Skin epidermis (tissue), 12 donors: Measurements from ENCODE around the gene SLC6A11.

Experiments used
- H3K27ac ChIP-seq, 21 experiments: fragments of 200-600 bp; sonication (generic) in 11 of 21; one replicate each; pipeline ENCODE4 v1.5.0; 2020; ENCODE audit warnings: mild to moderate bottlenecking in 3 of 21, inconsistent platforms in 2 of 21, moderate library complexity in 2 of 21
- H3K4me3 ChIP-seq, 7 experiments: fragments of 200-600 bp; sonication (generic) in 2 of 7; one replicate each; pipeline ENCODE4 v1.5.0; 2020; ENCODE audit warnings: inconsistent platforms in 2 of 7, mild to moderate bottlenecking in 2 of 7, moderate library complexity in 1 of 7

SLC6A11 gene

GRCh38 chr3:10940106-10940505 lies 124.1 kb downstream of the SLC6A11 start:
- Histone ChIP-seq H3K27ac (no peak overlapping the region), H3K4me3 (no peak overlapping the region)

GRCh38 chr3:10941972-10942371 lies 125.9 kb downstream of the SLC6A11 start:
- Histone ChIP-seq H3K27ac (no peak overlapping the region), H3K4me3 (no peak overlapping the region)

- Histone ChIP-seq H3K4me3 (no peak overlapping the region), H3K27ac (no peak overlapping the region)
These were observed 126.7 kb downstream of the SLC6A11 start for GRCh38 chr3:10942690-10943205.

DNA sequence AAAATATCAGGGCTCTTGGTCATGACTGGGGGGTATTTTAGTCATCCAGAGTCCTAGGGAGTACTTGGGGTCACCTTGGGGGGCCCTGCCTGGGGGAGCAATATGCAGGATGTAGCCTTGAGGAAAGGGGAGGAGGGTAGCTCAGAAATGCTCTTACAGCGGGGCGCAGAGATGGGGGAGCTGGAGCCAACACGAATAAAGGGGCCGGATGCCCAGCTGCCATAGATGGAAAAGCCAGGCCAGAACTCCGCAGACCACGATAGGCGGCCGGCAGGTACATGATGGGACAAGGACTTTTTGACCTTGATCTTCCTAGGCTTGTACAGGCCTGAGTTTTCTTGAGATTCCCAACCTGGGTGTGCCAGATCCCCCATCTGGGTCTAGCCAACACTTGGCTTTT lies 128.8 kb downstream of the SLC6A11 start:
- no peak overlapping the region for H3K4me3 ChIP-seq
- no peak overlapping the region for H3K27ac ChIP-seq

GRCh38 chr3:10945683-10946287 lies 129.8 kb downstream of the SLC6A11 start:
- no peak overlapping the region for H3K27ac ChIP-seq
- H3K4me3 ChIP-seq: no peak overlapping the region

DNA sequence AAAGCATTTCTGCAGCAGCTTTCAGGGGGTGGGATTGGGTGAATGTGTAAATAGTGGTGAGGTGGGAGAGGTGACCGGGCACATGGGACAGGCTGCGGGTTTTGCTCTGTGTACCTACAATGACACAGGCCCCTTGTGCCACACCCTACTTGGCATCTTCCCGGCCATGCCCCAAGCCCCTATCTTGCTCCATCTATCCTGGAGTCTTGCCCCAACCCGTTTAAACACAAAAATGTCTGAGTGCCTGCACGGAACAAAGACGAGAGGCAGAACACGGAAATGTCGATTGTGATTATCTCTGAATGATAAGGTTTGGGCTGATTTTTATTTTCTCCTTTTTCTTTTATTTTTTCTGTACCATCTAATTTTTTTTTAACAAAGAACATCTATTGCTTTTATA lies 130.5 kb downstream of the SLC6A11 start:
- H3K27ac ChIP-seq: no peak overlapping the region
- no peak overlapping the region for H3K4me3 ChIP-seq

- Histone ChIP-seq H3K4me3 (no peak overlapping the region), H3K27ac (no peak overlapping the region)
These were observed 132.3 kb downstream of the SLC6A11 start for GRCh38 chr3:10948326-10948725.

DNA sequence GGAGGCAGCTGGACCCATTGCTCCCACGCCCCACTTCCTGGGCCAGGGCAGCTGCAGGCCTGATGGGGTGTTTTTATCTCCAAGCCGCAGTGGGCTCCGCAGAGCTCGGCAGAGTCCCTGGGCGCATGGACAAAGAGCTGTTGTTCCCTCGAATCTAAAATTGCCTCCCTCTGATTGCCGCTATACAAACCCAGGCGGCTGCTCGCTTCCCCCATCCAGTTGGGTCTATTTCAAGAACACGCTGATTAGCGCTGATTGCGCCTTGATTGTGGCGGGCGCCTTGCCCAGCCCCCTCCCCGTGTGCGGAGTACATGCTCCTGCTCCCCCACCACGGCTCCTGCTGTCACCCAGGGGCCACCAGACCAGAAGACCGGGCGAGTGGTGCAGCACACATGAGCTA lies 133.2 kb downstream of the SLC6A11 start:
- no peak overlapping the region for H3K4me3 ChIP-seq
- H3K27ac ChIP-seq: no peak overlapping the region

DNA sequence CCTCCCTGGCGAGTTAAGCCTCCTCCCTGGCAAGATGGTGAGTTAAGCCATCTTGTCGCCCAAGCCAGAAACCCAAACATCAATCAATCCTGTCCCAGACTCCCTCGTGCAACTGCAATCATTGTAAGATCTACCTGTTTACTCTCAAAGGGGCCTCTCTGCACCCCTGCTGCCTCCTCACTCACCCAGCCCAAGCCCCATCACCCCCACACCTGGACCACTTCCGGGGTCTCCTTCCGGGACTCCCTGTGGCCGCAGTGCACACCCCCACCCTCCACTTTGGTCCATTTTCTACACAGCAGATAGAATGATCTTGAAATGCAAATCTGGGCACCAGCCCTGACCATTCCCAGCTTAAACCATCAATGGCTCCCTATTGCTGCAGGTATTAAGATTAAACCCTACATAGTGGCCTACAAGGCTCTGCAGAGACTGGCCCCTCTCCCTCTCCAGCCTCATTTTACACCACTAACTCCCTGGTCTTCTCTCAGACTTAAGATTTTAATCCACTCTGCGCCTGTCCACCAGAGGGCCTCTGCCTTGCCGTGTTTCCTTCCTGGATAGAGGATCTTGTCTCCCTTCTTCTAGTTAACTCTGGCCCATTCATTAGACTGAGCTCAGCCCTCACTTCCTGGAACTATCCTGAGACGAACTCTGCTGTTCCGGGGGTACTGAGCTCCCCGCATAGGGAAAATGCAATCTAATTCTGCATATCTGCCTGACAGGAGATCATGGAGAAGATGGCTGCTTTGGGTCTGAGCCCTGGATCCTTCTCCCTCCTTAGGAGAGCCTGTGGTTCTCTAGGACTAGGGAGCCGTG lies 134.7 kb downstream of the SLC6A11 start:
- H3K4me3 ChIP-seq: no peak overlapping the region
- no peak overlapping the region for H3K27ac ChIP-seq

GRCh38 chr3:10951295-10951926 lies 135.4 kb downstream of the SLC6A11 start:
- Histone ChIP-seq H3K4me3 (no peak overlapping the region), H3K27ac (no peak overlapping the region)

GRCh38 chr3:10952525-10952924 lies 136.5 kb downstream of the SLC6A11 start:
- no peak overlapping the region for H3K4me3 ChIP-seq
- H3K27ac ChIP-seq: no peak overlapping the region

DNA sequence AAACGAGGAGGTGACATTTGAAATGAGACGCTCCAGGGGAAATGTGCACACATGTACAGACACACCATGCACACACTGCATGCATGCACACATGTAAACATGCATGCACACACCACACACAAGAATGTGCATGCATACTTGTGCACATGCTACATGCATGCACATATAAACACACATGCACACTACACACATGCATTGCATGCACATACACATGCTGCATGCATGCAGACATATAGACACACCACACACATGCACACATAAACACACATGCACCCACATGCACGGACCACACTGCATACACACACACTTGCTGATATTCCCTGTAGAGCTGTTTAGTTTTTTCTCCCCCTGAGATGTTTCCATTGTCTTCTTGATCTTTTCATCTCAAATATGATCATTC lies 138.7 kb downstream of the SLC6A11 start:
- Histone ChIP-seq H3K27ac (no peak overlapping the region), H3K4me3 (no peak overlapping the region)

- no peak overlapping the region for H3K4me3 ChIP-seq
- no peak overlapping the region for H3K27ac ChIP-seq
These were observed 139.9 kb downstream of the SLC6A11 start for GRCh38 chr3:10955711-10956453.

GRCh38 chr3:10956531-10956930 lies 140.5 kb downstream of the SLC6A11 start:
- H3K4me3 ChIP-seq: no peak overlapping the region
- H3K27ac ChIP-seq: no peak overlapping the region

DNA sequence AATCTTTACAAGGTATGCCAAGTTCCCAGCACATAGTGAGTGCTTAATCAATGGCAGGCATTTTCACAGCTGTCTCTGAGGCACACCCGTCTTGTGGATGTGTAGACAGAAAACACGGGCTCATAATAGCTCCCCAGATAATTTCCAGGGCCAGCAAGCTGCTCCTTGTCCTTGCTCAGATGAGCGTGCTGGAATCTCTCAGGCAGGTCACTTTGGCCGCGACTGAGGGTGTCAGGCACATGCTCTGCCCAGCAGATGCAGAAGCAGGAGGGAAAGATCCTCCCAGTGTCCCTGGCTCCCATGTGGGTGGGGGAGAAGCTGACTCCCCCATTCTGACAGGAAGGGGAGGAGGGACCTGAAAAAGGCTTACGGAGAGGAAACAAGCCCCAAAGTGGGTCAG lies 141.0 kb downstream of the SLC6A11 start:
- Histone ChIP-seq H3K27ac (no peak overlapping the region), H3K4me3 (no peak overlapping the region)

GRCh38 chr3:10957976-10958749 lies 142.1 kb downstream of the SLC6A11 start:
- Histone ChIP-seq H3K27ac (no peak overlapping the region), H3K4me3 (no peak overlapping the region)

GRCh38 chr3:10960255-10960654 lies 144.2 kb downstream of the SLC6A11 start:
- Histone ChIP-seq H3K27ac (no peak overlapping the region), H3K4me3 (no peak overlapping the region)

GRCh38 chr3:10961921-10962320 lies 145.9 kb downstream of the SLC6A11 start:
- Histone ChIP-seq H3K4me3 (no peak overlapping the region), H3K27ac (no peak overlapping the region)

DNA sequence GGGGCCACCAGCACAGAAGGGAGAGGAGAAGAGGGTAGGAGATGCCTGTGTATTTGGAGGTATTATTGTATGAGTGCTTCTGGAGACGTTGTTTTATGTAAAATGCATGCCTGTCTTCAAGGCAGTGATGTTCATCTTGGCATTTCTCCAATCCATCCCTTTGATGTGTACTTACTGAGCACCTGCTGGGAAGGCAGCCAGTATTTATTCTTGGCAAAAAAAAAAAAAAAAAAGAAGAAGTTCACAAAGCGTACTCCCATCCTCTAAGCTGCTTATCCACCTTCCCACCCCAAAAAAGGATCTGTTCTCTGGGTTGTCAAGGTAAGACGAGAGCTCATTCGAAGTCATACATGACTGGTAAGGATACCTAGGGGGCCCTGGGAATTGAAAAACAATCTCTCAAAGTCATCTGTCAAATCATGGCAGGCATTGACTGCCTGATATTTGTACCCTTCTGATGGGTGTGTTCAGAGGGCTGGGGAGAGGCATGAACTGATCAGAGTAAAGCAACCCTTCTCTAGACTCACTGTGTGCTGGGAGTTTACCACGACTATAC lies 146.5 kb downstream of the SLC6A11 start:
- H3K27ac ChIP-seq: no peak overlapping the region
- no peak overlapping the region for H3K4me3 ChIP-seq
